Hypothalamus (tissue), 51 donors: ENCODE measurements around the gene OR8B3.

Experiments
- DNase-seq, 51 donors: peaks; one replicate each; lab custom pipeline; 2025; lab: John Stamatoyannopoulos, UW

The OR8B3 gene

DNA sequence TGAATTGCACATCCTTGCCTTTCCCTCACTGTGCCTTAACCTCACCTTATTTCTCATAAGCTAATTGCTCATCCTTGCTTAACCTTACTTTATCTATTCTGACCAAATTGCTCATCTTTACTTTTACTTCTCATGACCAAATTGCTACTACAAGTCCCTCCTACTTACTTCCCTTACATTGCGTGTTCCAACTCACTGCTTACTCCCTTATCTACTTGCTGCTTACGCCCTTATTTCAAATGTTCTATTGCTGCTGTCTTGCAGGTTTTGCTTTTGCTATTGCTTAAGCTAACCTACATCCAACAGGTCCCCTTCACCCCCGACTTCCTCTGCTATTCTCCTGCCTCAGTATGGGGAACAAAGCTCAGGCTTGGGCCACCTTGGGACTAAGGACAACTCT lies 22.5 kb downstream of the OR8B3 start:
- DNase-seq = no peak

DNA sequence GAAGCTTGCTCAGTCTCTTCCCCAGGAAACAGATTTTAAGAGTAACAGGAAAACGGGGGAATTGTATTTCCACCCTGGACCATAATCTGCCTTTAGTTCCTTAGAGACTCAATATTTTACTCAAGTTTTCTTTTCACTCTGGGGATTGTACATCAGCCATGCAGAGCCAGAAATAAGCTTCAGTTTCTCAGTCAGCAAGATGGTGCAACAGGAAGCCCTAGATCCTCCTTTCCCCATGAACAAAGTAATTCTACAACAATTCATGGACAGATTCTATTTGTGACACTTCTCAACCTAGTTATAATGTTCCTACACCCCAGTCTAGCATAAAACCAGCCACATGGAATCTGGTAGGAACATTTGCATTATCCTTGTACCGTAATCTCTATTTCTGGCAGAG lies 39.3 kb downstream of the OR8B3 start:
- no peak for DNase-seq

DNA sequence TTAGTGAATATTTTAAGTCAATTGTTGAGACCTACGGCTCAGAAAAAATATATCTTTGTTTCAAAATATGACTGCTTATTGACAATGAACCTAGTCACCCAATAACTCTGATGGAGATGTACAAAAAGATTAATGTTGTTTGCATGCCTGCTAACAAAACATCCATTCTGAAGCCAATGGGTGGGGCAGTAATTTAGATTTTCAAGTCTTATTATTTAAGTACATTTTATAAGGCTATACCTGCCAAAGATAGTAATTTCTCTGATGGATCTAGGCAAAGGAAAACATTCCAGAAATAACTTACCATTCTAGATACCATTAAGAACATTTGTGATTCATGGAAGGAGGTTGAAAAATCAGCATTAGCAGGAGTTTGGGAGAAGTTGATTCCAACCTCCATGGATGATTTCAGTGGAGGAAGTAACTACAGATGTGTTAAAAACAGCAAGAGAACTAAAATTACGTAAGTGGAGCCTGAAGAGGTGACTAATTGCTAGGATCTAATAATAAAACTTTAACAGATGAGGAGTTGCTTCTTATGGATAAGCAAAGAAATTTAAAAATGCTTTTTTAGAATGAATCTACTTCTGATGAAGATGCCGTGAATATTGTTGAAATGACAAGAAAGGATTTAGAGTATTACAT lies 52.4 kb downstream of the OR8B3 start:
- no peak for DNase-seq
